OCI-LY1 (cell line): ENCODE results near the gene ZNF563.

Experiments used
- CTCF ChIP-seq: fragments of 200-600 bp; sonication (generic), shearing (Covaris generic); IDR thresholded peaks from 2 replicates; pipeline ENCODE4 v1.5.1; 2017; ENCODE audit warnings: mild to moderate bottlenecking, antibody characterized with exemption, low read length, moderate library complexity, mixed read lengths
- EZH2 ChIP-seq: fragments of 200-600 bp; sonication (generic), shearing (Covaris generic); IDR thresholded peaks from 2 replicates; pipeline ENCODE4 v1.8.0; 2017; ENCODE audit warnings: borderline replicate concordance, mixed run types, mild to moderate bottlenecking, antibody characterized with exemption, low read length, moderate library complexity, mixed read lengths

GRCh38 chr19:12325690-12326089, 7.7 kb downstream of the ZNF563 start:
- TF ChIP-seq CTCF (no peak), EZH2 (no peak)
